Measurements from ENCODE around the gene CLEC16A. TPM values are rescaled to one million over a fixed set of nuclear protein-coding genes. Genes with fewer than 3 reads are reported as not detected.
A peak's percentile ranks its signal among the peaks of the same experiment; 100 is the strongest.

CLEC16A gene
- total RNA-seq, 3 donors from 2014 or later, result 20.0 to 35.3 (median 33.1) TPM

DNA sequence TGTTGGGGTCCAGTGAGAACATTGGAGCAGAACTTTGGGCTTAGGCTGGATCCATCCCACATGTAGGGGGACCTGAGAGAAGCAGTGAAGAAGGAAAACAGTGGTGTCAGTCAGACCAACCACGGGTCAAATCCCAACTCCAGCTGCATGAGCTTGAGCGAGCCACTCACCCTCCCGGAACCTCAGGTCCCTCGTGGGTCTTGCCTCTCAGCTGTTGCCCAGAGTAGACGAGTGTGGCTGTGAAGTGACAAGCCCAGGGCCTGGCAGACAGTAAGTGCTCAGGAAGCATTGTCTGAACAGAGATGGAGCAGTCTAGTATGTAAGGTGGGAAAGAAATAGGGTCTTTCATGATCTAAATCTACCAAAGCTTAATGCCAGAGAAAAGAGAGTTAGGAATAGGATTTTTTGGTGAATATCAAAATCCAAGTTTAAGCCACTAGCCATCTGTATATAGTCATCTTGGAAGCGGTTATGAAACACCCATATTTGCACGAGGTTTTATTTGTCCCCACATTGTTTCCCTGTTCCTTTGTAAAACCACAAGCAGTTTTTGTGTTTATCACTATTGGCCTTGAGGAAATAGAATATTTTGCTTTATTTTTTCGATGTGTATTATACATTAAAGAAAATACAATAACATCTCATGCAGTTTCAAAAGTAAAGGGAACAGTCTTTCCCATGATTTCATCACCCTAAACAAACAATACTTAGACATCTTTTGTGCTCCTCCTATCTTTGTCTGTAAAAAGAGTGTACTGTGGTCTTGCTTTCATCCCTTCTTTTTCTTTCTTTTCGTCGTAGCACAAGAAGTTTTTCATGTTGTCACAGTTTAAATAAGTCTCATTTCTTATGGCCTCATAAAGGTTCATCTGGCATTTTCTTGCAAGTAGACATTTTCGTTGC is 112.0 kb downstream of the CLEC16A start:
- H3K4me1 ChIP-seq, result no peaks in the 10 kb centered on the region
- H3K36me3 ChIP-seq, result peaks cover 5% of the 10 kb centered on the region
- H3K27me3 ChIP-seq, result no peaks in the 10 kb centered on the region
- TF ChIP-seq POLR2AphosphoS5 (IDR thresholded peaks at IDR 0.05) (no peak), POLR2A (IDR thresholded peaks at IDR 0.05) (no peak)
- TF ChIP-seq, protein P1, sequence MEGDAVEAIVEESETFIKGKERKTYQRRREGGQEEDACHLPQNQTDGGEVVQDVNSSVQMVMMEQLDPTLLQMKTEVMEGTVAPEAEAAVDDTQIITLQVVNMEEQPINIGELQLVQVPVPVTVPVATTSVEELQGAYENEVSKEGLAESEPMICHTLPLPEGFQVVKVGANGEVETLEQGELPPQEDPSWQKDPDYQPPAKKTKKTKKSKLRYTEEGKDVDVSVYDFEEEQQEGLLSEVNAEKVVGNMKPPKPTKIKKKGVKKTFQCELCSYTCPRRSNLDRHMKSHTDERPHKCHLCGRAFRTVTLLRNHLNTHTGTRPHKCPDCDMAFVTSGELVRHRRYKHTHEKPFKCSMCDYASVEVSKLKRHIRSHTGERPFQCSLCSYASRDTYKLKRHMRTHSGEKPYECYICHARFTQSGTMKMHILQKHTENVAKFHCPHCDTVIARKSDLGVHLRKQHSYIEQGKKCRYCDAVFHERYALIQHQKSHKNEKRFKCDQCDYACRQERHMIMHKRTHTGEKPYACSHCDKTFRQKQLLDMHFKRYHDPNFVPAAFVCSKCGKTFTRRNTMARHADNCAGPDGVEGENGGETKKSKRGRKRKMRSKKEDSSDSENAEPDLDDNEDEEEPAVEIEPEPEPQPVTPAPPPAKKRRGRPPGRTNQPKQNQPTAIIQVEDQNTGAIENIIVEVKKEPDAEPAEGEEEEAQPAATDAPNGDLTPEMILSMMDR (IDR thresholded peaks at IDR 0.05), result no peak
- H3K9me3 ChIP-seq, result no peaks in the 10 kb centered on the region
- no peak overlapping the region for H3K4me3 ChIP-seq
- no peak overlapping the region for H3K27ac ChIP-seq
- intact Hi-C loops (cut with DNase I; ENCODE audit: low total_unique reads), result loop anchor here (2.0 to 5.0 kb wide), 2 partner anchors 40 to 646 kb away; no protein-coding TSS in a partner anchor
- no peak for DNase-seq (ENCODE audit: low spot score in 2 of 2)

DNA sequence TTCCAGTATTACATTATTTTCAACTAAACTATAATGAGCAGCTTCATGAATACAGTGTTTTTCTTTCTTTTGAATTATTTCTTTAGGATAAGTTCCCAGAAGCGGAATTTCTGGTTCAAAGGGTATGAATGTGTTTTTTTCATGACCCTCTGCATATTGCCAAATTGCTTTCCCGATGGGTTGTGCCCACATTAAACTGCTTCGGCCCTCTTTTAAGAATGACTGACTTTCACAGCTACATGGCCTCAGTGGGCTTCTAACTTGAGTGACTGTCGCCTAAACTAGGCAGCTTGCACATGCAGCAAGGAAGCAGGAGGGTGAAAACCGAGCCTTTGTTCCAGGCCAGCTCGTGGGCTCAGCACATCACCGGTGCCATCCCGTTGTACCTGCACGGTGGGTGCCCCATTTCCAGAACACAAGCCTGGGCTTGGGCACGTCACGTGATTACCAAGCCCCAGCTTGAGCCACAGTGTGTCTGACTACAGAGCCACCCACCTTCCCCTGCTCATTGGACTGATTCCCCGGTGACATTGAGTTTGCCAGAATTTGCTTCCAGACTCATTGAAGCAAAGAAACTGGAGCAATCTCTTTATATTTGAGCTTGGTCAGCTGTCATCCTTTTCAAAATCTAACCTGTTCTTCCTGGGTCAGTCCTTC is 112.8 kb downstream of the CLEC16A start:
- peak in 1 of 2 donors; percentile 80 for DNase-seq (ENCODE audit: low spot score in 2 of 2)
- intact Hi-C loops (cut with DNase I; ENCODE audit: low total_unique reads), result loop anchor here (2.0 to 5.0 kb wide), 2 partner anchors 40 to 645 kb away; no protein-coding TSS in a partner anchor
- no peaks in the 10 kb centered on the region for H3K36me3 ChIP-seq
- H3K27me3 ChIP-seq, result no peaks in the 10 kb centered on the region
- H3K27ac ChIP-seq, result no peak overlapping the region
- H3K4me1 ChIP-seq, result no peaks in the 10 kb centered on the region
- H3K4me3 ChIP-seq, result no peak overlapping the region
- no peaks in the 10 kb centered on the region for H3K9me3 ChIP-seq
- TF ChIP-seq POLR2AphosphoS5 (IDR thresholded peaks at IDR 0.05), result no peak
- TF ChIP-seq POLR2A (IDR thresholded peaks at IDR 0.05), result no peak
- TF ChIP-seq, protein P1 (IDR thresholded peaks at IDR 0.05), result no peak

DNA sequence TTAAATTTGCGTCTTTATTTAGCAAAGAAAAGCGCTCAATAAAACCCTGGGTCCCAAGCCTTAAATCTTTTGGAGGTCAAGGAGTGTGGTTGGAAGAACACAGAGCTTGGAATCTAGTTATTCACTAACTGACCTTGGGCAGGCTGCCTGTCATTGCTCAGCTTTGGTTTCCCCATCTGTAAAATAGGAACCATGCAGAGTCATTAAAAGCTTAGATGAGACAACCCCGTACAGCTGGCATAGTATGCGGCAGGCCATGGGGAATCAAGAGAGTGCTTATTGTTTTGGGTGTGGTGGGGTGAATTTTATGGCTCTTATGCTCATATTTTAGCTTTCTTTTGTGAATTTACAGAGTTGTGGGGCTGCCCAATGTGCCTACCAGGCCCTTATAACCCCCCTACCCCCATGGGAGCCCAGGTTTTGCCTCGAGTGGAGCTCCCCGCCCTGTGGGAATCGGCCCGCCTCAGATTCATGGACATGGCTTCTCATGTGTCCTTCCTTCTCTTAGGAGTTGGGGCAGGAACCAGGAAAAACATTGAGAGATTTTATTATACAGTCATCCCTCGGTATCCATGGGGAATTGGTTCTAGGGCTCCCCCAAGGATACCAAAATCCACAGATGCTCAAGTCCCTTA is 113.5 kb downstream of the CLEC16A start:
- TF ChIP-seq, protein P1 (IDR thresholded peaks at IDR 0.05), result no peak
- TF ChIP-seq POLR2A (IDR thresholded peaks at IDR 0.05) (no peak), POLR2AphosphoS5 (IDR thresholded peaks at IDR 0.05) (no peak)
- intact Hi-C loops (cut with DNase I; ENCODE audit: low total_unique reads), result loop anchor here (2.0 to 5.0 kb wide), 2 partner anchors 41 to 644 kb away; no protein-coding TSS in a partner anchor
- Histone ChIP-seq H3K27me3 (no peaks in the 10 kb centered on the region), H3K9me3 (no peaks in the 10 kb centered on the region), H3K4me1 (no peaks in the 10 kb centered on the region), H3K36me3 (no peaks in the 10 kb centered on the region), H3K4me3 (no peak overlapping the region), H3K27ac (no peak overlapping the region)
- no peak for DNase-seq (ENCODE audit: low spot score in 2 of 2)

DNA sequence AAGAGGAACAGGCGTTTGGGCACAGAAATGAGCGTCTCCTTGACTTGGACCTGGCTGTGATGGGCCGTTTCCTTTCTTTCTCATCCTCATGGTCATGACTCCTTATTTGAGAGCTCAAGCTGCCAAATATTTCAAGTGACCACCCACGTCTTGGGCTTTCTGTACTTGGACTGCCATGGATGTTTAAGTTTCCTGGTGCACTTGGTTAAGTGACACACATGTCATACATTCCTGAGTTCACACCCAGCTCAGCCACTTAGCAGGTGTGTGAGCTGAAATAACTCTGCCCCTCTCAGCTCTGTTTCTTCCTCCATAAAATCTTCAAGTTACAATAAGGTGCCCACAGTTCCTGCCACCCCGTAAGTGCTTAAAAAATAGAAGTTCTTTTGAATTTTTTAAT is 114.5 kb downstream of the CLEC16A start:
- no peak for DNase-seq (ENCODE audit: low spot score in 2 of 2)
- no peak overlapping the region for H3K4me3 ChIP-seq
- no peaks in the 10 kb centered on the region for H3K9me3 ChIP-seq
- no peaks in the 10 kb centered on the region for H3K27me3 ChIP-seq
- H3K27ac ChIP-seq, result no peak overlapping the region
- intact Hi-C loops (cut with DNase I; ENCODE audit: low total_unique reads), result loop anchor here (5.0 kb wide), 1 partner anchor 643 kb away; no protein-coding TSS in a partner anchor
- TF ChIP-seq POLR2AphosphoS5 (IDR thresholded peaks at IDR 0.05) (no peak), POLR2A (IDR thresholded peaks at IDR 0.05) (no peak)
- TF ChIP-seq, protein P1 (IDR thresholded peaks at IDR 0.05), result no peak
- no peaks in the 10 kb centered on the region for H3K4me1 ChIP-seq
- no peaks in the 10 kb centered on the region for H3K36me3 ChIP-seq

All from breast epithelium (tissue), 4 donors.